NB4 (cell line): ENCODE measurements around the gene TMEM109.

Source experiments
- DNase-seq: peaks from one replicate; pipeline ENCODE4 v3.0.0; 2010; ENCODE audit warnings: low read depth
- H3K4me3 ChIP-seq: one replicate; pipeline ENCODE4 v1.5.1; 2011; ENCODE audit warnings: mild to moderate bottlenecking, low read depth, low read length, moderate library complexity
- MAX ChIP-seq: IDR thresholded peaks from 2 replicates; pipeline ENCODE4 v1.6.1; 2011; ENCODE audit warnings: low read depth, low read length
- MYC ChIP-seq: IDR thresholded peaks from 2 replicates; pipeline ENCODE4 v1.6.1; 2011; ENCODE audit warnings: low read depth, low read length
- POLR2A ChIP-seq: IDR thresholded peaks from 2 replicates; pipeline ENCODE4 v1.6.1; 2011; ENCODE audit warnings: mild to moderate bottlenecking; ENCODE audit not compliant: insufficient read length; ENCODE audit errors: extremely low read depth
- TF ChIP-seq, protein P1 (sequence below): IDR thresholded peaks from one replicate; pipeline ENCODE4 v1.5.1; 2012; ENCODE audit warnings: low read depth, low read length

The TMEM109 gene

DNA sequence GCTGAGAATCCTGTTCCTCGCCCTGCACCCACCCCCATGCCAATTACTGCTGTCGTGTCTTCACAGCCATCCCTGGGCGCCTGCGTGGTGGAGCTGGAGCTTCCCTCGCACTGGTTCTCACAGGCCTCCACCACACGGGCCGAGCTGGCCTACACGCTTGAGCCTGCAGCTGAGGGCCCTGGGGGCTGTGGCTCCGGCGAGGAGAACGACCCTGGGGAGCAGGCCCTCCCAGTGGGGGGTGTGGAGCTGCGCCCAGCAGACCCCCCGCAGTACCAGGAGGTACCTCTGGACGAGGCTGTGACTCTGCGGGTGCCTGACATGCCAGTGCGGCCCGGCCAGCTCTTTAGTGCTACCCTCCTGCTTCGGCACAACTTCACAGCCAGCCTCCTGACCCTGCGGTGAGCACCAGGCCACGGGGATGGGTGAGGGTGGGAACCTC, 14.6 kb downstream of the TMEM109 start:
- no peak overlapping the region for H3K4me3 ChIP-seq
- DNase-seq = no peak
- TF ChIP-seq, protein P1, sequence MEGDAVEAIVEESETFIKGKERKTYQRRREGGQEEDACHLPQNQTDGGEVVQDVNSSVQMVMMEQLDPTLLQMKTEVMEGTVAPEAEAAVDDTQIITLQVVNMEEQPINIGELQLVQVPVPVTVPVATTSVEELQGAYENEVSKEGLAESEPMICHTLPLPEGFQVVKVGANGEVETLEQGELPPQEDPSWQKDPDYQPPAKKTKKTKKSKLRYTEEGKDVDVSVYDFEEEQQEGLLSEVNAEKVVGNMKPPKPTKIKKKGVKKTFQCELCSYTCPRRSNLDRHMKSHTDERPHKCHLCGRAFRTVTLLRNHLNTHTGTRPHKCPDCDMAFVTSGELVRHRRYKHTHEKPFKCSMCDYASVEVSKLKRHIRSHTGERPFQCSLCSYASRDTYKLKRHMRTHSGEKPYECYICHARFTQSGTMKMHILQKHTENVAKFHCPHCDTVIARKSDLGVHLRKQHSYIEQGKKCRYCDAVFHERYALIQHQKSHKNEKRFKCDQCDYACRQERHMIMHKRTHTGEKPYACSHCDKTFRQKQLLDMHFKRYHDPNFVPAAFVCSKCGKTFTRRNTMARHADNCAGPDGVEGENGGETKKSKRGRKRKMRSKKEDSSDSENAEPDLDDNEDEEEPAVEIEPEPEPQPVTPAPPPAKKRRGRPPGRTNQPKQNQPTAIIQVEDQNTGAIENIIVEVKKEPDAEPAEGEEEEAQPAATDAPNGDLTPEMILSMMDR = no peak
- TF ChIP-seq MAX (no peak), POLR2A (no peak)

GRCh38 chr11:60929764-60930163, 15.8 kb downstream of the TMEM109 start:
- DNase-seq = no peak
- TF ChIP-seq, protein P1 = no peak
- no peak for TF ChIP-seq POLR2A
- no peak for TF ChIP-seq MYC
- TF ChIP-seq MAX = no peak
- H3K4me3 ChIP-seq = no peak overlapping the region

- TF ChIP-seq, protein P1 = no peak
- TF ChIP-seq MAX = no peak
- no peak for TF ChIP-seq POLR2A
- TF ChIP-seq MYC = no peak
- DNase-seq = no peak
These were observed 16.4 kb downstream of the TMEM109 start for GRCh38 chr11:60930394-60930793.

GRCh38 chr11:60931917-60932316, 18.0 kb downstream of the TMEM109 start:
- no peak overlapping the region for H3K4me3 ChIP-seq
- TF ChIP-seq, protein P1 = no peak
- TF ChIP-seq POLR2A (no peak), MYC (no peak)
- DNase-seq = no peak

More at GRCh38 chr11:60930394-60930793, 16.4 kb downstream of the TMEM109 start:
- H3K4me3 ChIP-seq = no peak overlapping the region

DNA sequence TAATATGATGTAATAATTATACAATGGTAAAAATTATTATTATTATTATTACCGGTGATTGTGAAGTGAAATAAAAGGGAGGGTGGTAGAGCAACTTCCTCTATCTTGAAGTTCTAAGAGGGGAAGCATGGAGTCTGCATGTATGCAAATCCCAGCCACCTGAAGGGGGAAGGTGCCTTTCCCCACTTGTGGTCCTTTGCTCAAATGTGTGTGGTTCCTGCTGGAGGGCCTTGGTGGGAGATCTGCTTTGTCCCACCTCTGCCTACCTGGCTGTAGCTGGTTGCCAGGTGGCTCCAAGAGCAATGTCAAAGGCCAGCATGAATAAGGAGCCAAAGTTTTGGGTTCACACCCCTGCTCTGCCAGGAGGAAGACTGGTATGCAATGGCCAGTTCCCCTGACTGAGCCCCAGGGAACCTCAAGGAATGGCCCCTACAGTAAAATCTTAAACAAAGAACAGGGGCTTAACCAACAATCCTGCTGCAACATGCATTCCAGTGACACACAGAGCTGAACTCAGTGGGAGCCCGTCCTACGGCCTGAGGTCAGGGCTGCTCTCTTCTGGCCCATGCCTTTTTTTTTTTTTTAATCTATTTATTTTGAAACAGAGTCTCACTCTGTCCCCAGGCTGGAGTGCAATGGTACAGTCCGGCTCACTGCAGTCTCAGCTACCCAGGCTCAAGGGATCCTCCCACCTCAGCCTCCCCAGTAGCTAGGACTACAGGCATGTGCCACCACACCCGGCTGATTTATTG, 18.8 kb downstream of the TMEM109 start:
- DNase-seq = no peak
- no peak overlapping the region for H3K4me3 ChIP-seq
- TF ChIP-seq MAX (no peak), MYC (no peak), POLR2A (no peak)
- TF ChIP-seq, protein P1 = no peak

DNA sequence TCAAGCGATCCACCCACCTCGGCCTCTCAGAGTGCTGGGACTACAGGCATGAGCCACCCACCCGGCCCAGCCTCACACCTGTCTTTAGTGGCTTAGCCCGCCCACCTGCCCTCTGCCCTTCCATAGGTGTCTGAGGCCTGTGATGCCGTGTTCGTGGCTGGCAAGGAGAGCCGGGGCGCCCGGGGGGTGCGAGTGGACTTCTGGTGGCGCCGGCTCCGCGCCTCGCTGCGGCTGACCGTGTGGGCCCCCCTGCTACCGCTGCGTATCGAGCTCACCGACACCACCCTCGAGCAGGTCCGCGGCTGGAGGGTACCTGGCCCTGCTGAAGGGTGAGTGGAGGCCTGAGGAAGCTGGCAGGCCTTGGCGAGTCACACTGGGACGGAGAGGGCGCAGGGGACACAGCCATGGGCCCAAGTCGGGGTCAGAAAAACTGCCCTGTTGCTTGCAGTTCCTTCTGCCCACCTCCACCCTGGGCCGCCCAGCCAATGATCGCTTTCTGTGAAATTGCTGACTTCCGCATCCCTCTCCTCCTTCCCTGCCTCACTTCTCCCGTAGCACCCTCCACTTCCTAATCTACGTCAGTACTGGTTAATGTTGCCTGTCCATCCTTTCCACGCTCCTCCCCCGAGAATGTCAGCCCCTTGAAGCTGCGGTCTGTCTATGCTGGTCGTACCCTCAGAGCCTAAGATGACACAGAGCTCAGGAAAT, 19.6 kb downstream of the TMEM109 start:
- no peak for DNase-seq
- TF ChIP-seq MAX (no peak), POLR2A (no peak), MYC (no peak)
- TF ChIP-seq, protein P1 = no peak
- no peak overlapping the region for H3K4me3 ChIP-seq
